Measurements from ENCODE around the gene KRTAP22-1.

Gene KRTAP22-1

DNA sequence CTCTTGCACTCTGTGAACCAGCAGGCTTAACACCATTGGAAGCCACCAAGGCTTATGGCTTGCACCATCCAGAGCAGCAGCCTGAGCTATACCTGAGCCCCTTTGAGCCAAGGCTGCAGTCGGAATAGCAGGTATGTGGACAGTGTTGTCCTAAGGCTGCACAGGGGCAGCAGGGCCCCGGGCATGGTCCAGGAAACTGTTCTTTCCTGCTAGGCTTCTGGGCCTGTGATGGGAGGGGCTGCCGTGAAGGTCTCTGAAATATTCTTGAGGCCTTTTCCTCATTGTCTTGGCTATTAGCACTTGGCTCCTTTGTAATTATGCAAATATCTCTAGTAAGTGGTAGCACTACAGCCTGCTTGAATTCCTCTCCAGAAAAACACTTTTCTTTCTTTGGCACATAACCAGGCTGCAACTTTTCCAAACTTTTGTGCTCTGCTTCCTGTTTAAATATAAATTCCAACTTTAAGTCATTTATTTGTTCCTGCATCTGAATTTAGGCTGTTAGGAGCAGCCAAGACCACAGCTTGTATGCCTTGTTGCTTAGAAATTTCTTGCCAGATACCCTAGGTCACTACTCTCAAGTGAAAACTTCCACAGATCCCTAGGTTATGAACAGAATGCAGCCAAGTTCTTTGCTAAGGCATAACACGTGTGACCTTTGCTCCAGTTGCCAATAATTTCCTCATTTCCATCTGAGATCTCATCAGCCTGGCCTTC lies 24.7 kb downstream of the KRTAP22-1 start:
- no peak for DNase-seq (ENCODE audit: low read depth)

- DNase-seq (ENCODE audit: low read depth), result no peak
Measured at GRCh38 chr21:30628109-30628508, 27.2 kb downstream of the KRTAP22-1 start.

- DNase-seq (ENCODE audit: low read depth), result no peak
Measured at GRCh38 chr21:30629200-30629599, 28.3 kb downstream of the KRTAP22-1 start.

GRCh38 chr21:30634906-30635305 lies 34.0 kb downstream of the KRTAP22-1 start, which contains the start of gene KRTAP20-2:
KRTAP20-2 (plus strand) TSS chr21:30635206; CDS start chr21:30635264, 58 bp downstream.
- DNase-seq (ENCODE audit: low read depth), result no peak

GRCh38 chr21:30638686-30639085 lies 37.8 kb downstream of the KRTAP22-1 start:
- no peak for DNase-seq (ENCODE audit: low read depth)

- no peak for DNase-seq (ENCODE audit: low read depth)
Measured at GRCh38 chr21:30642564-30642963, 41.7 kb downstream of the KRTAP22-1 start, which contains the start of gene KRTAP20-3. KRTAP20-3 (plus strand) TSS chr21:30642864.

- no peak for DNase-seq (ENCODE audit: low read depth)
Measured at GRCh38 chr21:30646904-30647414, 46.1 kb downstream of the KRTAP22-1 start.

Measured in T-helper 22 cell (primary cell).